GM18951 (cell line): ENCODE results near the gene TOX2.

ENCODE experiments used
- POLR2A ChIP-seq: IDR thresholded peaks from 4 replicates; pipeline ENCODE4 v1.6.1; 2011; ENCODE audit warnings: mild to moderate bottlenecking; ENCODE audit not compliant: insufficient read length, insufficient read depth; ENCODE audit errors: extremely low read depth
- in situ Hi-C: fragments of 300-500 bp; cut with MboI; formaldehyde crosslinking; loops from one replicate; pipeline ENCODE4 v1.12.0; 2022; ENCODE audit warnings: low sequenced_read_pairs, mixed read lengths, inconsistent platforms; ENCODE audit not compliant: unreplicated experiment

The TOX2 gene

DNA sequence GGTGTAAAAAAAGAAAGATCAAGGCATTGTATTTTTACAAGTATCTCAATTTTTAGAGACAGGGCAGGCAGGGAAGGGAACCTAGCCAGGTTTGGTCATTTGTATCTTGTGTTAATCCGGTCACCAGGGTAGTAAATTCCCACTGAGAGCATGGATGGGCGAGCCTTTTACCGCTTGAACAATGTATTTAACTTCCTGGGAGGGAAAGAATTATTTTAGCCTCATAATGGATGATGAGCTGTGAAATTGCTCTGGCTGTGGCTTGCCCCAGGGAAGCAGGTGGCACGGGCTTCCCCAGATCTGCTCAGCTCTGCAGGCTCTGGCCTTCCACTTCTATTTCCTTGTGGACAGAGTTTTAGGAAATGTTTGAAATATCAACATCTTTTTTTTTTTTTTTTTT, 72.9 kb downstream of the TOX2 start:
- TF ChIP-seq POLR2A, result no peak
- in situ Hi-C loops, result no loop called here

GRCh38 chr20:43988451-43988850, 73.8 kb downstream of the TOX2 start:
- in situ Hi-C loops, result no loop called here
- no peak for TF ChIP-seq POLR2A

- no peak for TF ChIP-seq POLR2A
- in situ Hi-C loops, result no loop called here
These were observed 74.2 kb downstream of the TOX2 start for GRCh38 chr20:43988867-43989266.

DNA sequence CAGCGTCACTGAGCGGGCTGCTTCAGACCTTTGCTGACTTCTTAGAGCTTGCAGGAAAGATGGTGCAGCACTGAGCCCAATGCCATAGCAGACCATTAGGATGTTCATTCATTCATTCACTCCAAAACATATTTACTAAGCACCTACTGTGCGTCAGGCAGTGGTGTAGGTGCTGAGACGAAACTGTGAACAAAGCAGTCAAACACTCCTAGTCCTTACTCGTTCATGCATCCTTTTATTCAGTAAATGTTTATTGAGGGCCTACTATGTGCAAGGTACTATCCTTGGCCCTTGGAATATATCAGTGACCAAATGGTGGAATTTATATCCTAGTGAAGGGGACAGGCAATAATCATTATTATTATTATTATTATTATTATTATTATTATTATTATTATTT, 76.6 kb downstream of the TOX2 start:
- TF ChIP-seq POLR2A, result no peak
- in situ Hi-C loops, result no loop called here

GRCh38 chr20:43991982-43992381, 77.3 kb downstream of the TOX2 start:
- no peak for TF ChIP-seq POLR2A
- in situ Hi-C loops, result no loop called here

DNA sequence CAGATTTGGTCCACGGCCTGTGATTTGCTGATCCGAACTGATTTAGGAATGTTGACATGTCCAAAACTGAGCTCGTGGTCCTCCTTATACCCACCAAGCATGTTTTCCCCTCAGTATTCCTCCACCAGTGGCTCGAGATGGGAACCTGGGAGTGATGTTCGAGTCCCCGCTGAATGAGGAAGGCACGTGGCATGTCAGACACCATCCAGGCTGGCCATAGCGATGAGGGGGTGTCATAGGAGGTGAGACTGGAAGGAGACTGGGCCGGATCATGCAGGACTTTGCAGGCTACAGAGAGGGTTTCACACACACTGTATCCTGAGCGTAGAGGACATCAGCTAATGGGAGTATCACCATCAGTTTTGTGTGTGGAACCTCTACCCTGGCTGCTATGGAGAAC, 78.2 kb downstream of the TOX2 start:
- in situ Hi-C loops, result no loop called here
- no peak for TF ChIP-seq POLR2A

GRCh38 chr20:43993560-43993959, 78.9 kb downstream of the TOX2 start:
- in situ Hi-C loops, result no loop called here
- no peak for TF ChIP-seq POLR2A

DNA sequence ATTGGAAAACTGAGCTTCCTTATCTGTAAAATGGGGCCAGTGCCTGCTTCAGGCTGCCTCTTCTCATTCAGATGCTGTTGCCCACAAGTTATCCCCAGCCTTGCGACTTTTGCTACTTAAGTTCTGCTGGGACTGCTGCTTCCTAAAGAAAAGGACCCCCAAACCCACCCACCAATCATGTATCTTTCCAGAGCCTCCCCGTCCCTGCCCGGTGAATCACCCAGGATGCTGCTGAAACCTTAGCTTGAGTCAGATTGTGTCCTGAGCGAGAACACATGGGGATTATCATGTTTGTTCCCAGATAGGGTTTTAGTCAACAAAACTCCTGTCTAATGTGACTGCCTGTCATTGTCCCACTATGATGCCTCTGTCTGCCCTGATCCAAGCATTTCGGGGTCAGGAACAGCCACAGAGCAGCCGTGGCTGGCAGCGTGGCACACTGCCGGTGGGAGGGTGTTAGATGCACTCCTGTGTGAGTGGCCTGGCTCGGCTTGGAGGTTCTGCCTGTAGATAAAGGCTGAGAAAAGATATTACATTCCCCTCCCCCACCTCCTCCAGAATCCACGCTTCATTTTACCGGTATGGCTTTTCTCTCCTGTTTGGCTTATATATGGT, 79.9 kb downstream of the TOX2 start:
- in situ Hi-C loops, result no loop called here
- no peak for TF ChIP-seq POLR2A

- no peak for TF ChIP-seq POLR2A
- in situ Hi-C loops, result no loop called here
These were observed 81.0 kb downstream of the TOX2 start for GRCh38 chr20:43995645-43996044.

DNA sequence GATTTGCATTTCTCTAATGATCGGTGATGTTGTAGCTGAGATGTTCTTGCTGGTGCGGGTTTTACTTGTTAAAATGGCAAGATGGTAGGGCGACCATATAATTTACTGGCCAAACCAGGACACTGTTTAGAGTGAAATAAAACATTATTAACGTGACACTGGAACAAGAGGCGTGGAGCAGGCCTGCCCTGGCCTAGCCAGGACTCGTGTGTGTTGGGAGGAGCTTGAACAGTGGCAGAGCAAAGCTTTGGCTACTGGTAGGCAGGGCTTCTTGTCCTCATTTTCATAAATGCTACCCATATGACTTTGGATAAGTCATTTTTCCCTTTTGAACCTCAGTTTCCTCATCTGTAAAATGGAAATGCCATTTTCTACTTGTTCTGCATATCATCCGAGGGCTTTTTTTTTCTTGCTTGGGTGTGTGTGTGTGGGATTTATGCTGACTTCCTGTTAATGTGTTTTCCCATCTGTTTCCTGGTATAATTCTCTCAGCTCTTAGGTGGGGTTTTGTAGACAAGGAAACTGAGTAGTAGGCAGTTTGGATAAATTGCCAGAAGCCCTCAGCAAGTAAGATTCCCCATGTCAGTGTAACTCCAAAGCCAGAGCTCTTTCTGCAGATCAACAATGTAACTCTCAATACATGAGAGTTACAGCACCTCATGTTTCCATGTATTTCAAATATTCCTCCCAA, 81.7 kb downstream of the TOX2 start:
- in situ Hi-C loops, result no loop called here
- TF ChIP-seq POLR2A, result no peak

GRCh38 chr20:43999848-44000247, 85.2 kb downstream of the TOX2 start:
- in situ Hi-C loops, result no loop called here
- no peak for TF ChIP-seq POLR2A

GRCh38 chr20:44001667-44002596, 87.3 kb downstream of the TOX2 start:
- no peak for TF ChIP-seq POLR2A
- in situ Hi-C loops, result no loop called here

GRCh38 chr20:44002861-44003260, 88.2 kb downstream of the TOX2 start:
- in situ Hi-C loops, result no loop called here
- TF ChIP-seq POLR2A, result no peak
